ENCODE data around the gene AK1.

DNA sequence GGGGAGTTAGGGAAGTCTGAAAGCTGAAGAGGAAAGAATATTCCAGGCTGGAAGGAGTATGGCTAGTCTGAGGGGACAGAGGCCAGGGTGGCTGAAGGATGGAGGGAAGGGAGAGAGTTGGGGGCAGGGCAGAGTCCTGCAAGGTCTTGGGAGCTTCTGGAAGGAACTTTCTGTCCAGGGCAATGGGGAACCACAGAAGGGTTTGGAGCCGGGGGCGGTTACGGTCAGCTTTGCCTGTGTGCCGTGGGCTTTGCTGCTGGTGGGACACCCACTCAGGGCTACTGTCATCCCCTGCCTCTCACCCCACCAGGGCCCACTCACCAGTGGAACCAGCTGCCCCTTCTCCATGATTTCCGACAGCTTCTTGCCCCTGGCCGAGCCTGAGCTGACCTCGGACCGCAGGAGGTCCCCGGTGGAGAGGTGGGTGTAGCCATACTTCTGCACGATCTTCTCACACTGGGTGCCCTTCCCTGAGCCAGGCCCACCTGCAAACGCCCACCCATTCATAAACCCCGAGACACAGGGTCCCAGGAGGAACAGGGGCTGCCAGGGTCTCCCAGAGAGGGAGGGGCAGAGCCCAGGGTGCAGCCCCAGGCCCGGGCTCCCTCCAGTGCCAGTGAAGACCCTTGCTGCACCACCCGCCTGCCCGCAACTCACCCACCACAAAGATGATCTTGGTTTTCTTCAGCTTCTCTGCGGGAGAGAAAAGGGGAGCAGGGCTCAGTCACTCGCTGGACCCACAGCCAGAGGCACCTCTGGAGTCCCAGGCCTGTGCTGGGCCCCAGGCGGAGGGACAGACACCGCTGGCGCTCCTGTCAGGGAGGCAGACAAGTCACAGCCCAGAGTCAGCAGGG, 4.9 kb downstream of the AK1 start:
- TF ChIP-seq, protein P1, sequence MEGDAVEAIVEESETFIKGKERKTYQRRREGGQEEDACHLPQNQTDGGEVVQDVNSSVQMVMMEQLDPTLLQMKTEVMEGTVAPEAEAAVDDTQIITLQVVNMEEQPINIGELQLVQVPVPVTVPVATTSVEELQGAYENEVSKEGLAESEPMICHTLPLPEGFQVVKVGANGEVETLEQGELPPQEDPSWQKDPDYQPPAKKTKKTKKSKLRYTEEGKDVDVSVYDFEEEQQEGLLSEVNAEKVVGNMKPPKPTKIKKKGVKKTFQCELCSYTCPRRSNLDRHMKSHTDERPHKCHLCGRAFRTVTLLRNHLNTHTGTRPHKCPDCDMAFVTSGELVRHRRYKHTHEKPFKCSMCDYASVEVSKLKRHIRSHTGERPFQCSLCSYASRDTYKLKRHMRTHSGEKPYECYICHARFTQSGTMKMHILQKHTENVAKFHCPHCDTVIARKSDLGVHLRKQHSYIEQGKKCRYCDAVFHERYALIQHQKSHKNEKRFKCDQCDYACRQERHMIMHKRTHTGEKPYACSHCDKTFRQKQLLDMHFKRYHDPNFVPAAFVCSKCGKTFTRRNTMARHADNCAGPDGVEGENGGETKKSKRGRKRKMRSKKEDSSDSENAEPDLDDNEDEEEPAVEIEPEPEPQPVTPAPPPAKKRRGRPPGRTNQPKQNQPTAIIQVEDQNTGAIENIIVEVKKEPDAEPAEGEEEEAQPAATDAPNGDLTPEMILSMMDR (IDR thresholded peaks at IDR 0.05) = no peak
- TF ChIP-seq POLR2A (IDR thresholded peaks at IDR 0.05) = no peak

Measured in tibial nerve (tissue), 3 donors.